ENCODE measurements around the gene TMX2. TPM values are rescaled to one million over a fixed set of nuclear protein-coding genes. Genes with fewer than 3 reads are reported as not detected.
"Not testable (repeated sequence)": the region's sequence is repeated elsewhere in the genome, so short reads cannot be mapped to it uniquely, and the experiment has no call there.

Gene TMX2
- total RNA-seq, 4 donors from 2014 or later = 23.3 to 62.1 (median 49.8) TPM

- no peak overlapping the region for H3K4me3 ChIP-seq
- H3K27ac ChIP-seq = no peak overlapping the region
- H3K9me3 ChIP-seq = no peaks in the 10 kb centered on the region
- intact Hi-C loops (cut with DNase I; ENCODE audit: low total_unique reads) = no loop called here
- no peaks in the 10 kb centered on the region for H3K36me3 ChIP-seq
- no peaks in the 10 kb centered on the region for H3K27me3 ChIP-seq
- DNase-seq = no peak
- no peaks in the 10 kb centered on the region for H3K4me1 ChIP-seq
- TF ChIP-seq CTCF (IDR thresholded peaks at IDR 0.05) = no peak
- TF ChIP-seq POLR2A (IDR thresholded peaks at IDR 0.05) = no peak
Measured at GRCh38 chr11:57700425-57700824, 12.0 kb upstream of the TMX2 start.

DNA sequence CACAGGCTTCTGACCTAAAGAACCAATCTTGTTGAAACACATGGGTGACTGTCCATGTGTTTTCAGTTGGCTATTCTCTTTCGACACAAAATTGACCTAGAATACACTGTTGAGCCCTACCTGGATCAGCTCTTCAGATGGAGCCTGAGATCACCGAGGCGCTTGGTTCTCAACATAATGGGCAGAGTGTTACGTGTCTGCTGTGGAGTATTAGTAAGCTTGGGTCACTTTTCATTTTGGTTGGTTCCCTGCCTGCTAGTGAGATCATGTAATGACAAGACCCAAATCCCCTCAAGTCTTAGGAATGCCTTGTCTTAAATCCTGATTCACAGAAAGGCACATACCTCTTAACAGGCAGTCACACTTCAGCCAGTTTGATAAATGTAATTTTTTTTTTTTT, 9.1 kb upstream of the TMX2 start:
- H3K9me3 ChIP-seq = no peaks in the 10 kb centered on the region
- intact Hi-C loops (cut with DNase I; ENCODE audit: low total_unique reads) = no loop called here
- TF ChIP-seq CTCF (IDR thresholded peaks at IDR 0.05) = no peak
- no peak for TF ChIP-seq POLR2A (IDR thresholded peaks at IDR 0.05)
- no peaks in the 10 kb centered on the region for H3K4me1 ChIP-seq
- no peak overlapping the region for H3K4me3 ChIP-seq
- DNase-seq = no peak
- H3K27me3 ChIP-seq = no peaks in the 10 kb centered on the region
- H3K36me3 ChIP-seq = no peaks in the 10 kb centered on the region
- no peak overlapping the region for H3K27ac ChIP-seq

DNA sequence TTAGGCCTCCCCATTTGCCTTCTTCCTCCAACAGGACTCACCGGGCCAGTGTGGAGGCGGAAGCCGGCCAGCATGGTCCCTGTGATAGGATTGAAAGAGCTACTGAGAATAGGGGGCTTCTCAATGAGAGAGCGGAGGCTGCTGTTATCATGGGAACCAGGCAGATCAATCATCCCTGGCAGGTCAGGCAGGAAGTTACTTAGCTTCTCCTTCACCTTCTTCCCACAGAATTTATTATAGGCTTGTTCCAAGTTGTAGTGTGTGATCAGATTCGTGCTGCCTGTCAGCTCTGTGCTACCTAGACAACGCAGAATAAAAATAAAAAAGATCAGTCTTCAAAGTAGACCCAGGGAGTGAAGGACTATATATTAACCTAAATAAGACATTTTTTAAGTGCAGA, 7.5 kb upstream of the TMX2 start:
- no peak overlapping the region for H3K27ac ChIP-seq
- H3K36me3 ChIP-seq = no peaks in the 10 kb centered on the region
- no peak for TF ChIP-seq CTCF (IDR thresholded peaks at IDR 0.05)
- no peak for TF ChIP-seq POLR2A (IDR thresholded peaks at IDR 0.05)
- no peak overlapping the region for H3K4me3 ChIP-seq
- H3K4me1 ChIP-seq = no peaks in the 10 kb centered on the region
- H3K9me3 ChIP-seq = no peaks in the 10 kb centered on the region
- H3K27me3 ChIP-seq = no peaks in the 10 kb centered on the region
- no peak for DNase-seq
- intact Hi-C loops (cut with DNase I; ENCODE audit: low total_unique reads) = no loop called here

DNA sequence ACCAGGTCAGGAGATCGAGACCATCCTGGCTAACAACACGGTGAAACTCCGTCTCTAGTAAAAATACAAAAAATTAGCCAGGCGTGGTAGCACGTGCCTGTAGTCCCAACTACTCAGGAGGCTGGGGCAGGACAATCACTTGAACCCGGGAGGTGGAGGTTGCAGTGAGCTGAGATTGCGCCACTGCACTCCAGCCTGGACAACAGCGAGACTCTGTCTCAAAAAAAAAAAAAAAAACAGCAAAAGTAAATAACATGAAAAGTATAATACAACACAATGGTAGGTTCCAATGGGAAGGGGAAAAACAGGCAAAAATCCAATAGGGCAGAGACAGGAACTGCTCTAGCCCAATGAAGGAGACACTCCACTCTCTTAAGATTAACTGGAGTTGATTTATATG, 7.0 kb upstream of the TMX2 start:
- H3K9me3 ChIP-seq; H3K4me1 ChIP-seq; DNase-seq; H3K27me3 ChIP-seq; intact Hi-C loops (cut with DNase I; ENCODE audit: low total_unique reads); H3K36me3 ChIP-seq; H3K27ac ChIP-seq; H3K4me3 ChIP-seq: not testable (repeated sequence)

DNA sequence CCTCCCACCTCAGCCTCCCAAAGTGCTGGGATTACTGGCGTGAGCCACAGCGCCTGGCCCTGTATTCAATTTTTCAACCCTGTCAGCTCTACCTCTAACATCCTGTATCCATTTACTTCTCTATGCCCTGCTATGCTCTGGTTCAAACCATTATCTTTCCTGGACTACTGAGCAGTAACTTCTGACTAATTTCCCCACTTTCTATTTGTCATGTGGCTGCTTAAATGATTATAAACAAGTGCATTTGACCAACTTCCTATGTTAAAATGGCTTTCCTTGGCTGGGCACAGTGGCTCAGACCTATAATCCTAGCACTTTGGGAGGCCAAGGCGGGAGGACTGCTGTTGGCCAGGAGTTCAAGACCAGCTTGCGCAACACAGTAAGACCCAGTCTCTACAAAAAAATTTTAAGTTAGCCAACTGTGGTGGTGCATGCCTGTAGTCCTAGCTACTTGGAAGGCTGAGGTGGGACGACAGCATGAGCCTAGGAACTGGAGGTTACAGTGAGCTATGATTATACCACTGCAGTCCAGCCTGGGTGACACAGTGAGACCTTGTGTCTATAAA, 2.5 kb upstream of the TMX2 start:
- no peak overlapping the region for H3K4me3 ChIP-seq
- H3K4me1 ChIP-seq = peaks cover 0 to 15% of the 10 kb centered on the region in 2 donors
- TF ChIP-seq POLR2A (IDR thresholded peaks at IDR 0.05) (no peak), CTCF (IDR thresholded peaks at IDR 0.05) (no peak)
- H3K27me3 ChIP-seq = no peaks in the 10 kb centered on the region
- no peaks in the 10 kb centered on the region for H3K9me3 ChIP-seq
- intact Hi-C loops (cut with DNase I; ENCODE audit: low total_unique reads) = no loop called here
- DNase-seq = no peak
- no peaks in the 10 kb centered on the region for H3K36me3 ChIP-seq
- H3K27ac ChIP-seq = no peak overlapping the region
